ENCODE results near the gene RICTOR. TPM values are rescaled to one million over a fixed set of nuclear protein-coding genes. Genes with fewer than 3 reads are reported as not detected.
A peak's percentile ranks its signal among the peaks of the same experiment; 100 is the strongest.

The RICTOR gene
- total RNA-seq (10 to 100 TPM; 57.1 to 69.5 TPM), polyA plus RNA-seq (1 to 10 TPM; 3.9 to 6.3 TPM)
- long read RNA-seq, donor 1, partial matches to known transcripts: 14 of 27 reads
- long read RNA-seq, donor 1, other reads (novel, unspliced or antisense): 7 of 27 reads
- long read RNA-seq, donor 2, partial matches to known transcripts: 6 of 32 reads
- long read RNA-seq, donor 2, other reads (novel, unspliced or antisense): 26 of 32 reads

GRCh38 chr5:39074017-39074814 lies at the start of gene RICTOR:
Gene RICTOR, minus strand, starts transcription at chr5:39074399. Its CDS starts 22 bp downstream, at chr5:39074377.
- Histone ChIP-seq H3K9me3 (ENCODE audit: control insufficient read depth, low read length) (no peaks in the 10 kb centered on the region), H3K4me1 (ENCODE audit: control insufficient read depth in 1 of 2, insufficient read depth in 2 of 2, low read length in 2 of 2) (no peaks in the 10 kb centered on the region), H3K4me3 (ENCODE audit: low read length in 2 of 2) (peak within 1 kb of the TSS; percentile 88 to 89), H3K36me3 (ENCODE audit: control insufficient read depth in 1 of 2, insufficient read depth in 2 of 2, low read length in 1 of 2) (no peaks in the 10 kb centered on the region), H3K27me3 (ENCODE audit: control insufficient read depth in 1 of 2, insufficient read depth in 2 of 2, low read length in 1 of 2) (no peaks in the 10 kb centered on the region), H3K27ac (ENCODE audit: low read depth in 1 of 2, low read length in 2 of 2) (peak within 1 kb of the TSS; percentile 62 to 98)
- intact Hi-C loops (cut with DNase I): loop anchor here (5.0 kb wide), 2 partner anchors 57 to 227 kb away; partner anchors contain the start of gene OSMR (in 1 of the 2)
- WGBS, 2 donors: 0 to 1% methylated on average over 62 to 94 of the region's 94 CpGs
- peak; percentile 95 to 98 for DNase-seq
- peak; percentile 97 for ATAC-seq (ENCODE audit: low FRiP score)

GRCh38 chr5:39121922-39122321 lies 47.7 kb upstream of the RICTOR start:
- 80 to 86% methylated on average over 2 of the region's 2 CpGs for WGBS, 2 donors
- Histone ChIP-seq H3K27ac (ENCODE audit: low read depth in 1 of 2, low read length in 2 of 2) (no peak overlapping the region), H3K4me1 (ENCODE audit: control insufficient read depth in 1 of 2, insufficient read depth in 2 of 2, low read length in 2 of 2) (no peaks in the 10 kb centered on the region), H3K27me3 (ENCODE audit: control insufficient read depth in 1 of 2, insufficient read depth in 2 of 2, low read length in 1 of 2) (no peaks in the 10 kb centered on the region), H3K9me3 (ENCODE audit: control insufficient read depth, low read length) (no peaks in the 10 kb centered on the region), H3K36me3 (ENCODE audit: control insufficient read depth in 1 of 2, insufficient read depth in 2 of 2, low read length in 1 of 2) (no peaks in the 10 kb centered on the region), H3K4me3 (ENCODE audit: low read length in 2 of 2) (no peak overlapping the region)
- ATAC-seq (ENCODE audit: low FRiP score) (no peak), DNase-seq (no peak)
- intact Hi-C loops (cut with DNase I): no loop called here

GRCh38 chr5:39121315-39121714 lies 47.1 kb upstream of the RICTOR start:
- no peak for ATAC-seq (ENCODE audit: low FRiP score)

DNA sequence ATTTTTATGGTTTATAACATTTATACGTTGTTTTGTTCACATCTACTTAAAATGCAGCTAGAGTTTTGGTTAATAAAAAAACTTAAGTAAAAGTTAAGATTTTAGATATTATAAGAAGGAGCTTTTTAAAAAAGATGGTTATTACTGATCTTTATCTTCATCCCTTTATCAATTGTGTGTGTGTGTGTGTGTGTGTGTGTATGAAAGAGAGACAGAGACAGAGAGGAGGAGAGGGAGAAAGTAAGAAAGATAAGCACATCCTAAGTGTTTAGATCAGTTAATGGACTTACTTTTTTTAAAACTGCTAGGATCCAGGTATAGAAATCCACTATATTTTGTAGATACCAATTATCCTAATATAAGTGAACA lies 45.8 kb upstream of the RICTOR start:
- DNase-seq (no peak), ATAC-seq (ENCODE audit: low FRiP score) (no peak)
- H3K36me3 ChIP-seq (ENCODE audit: control insufficient read depth in 1 of 2, insufficient read depth in 2 of 2, low read length in 1 of 2): no peaks in the 10 kb centered on the region
- H3K4me1 ChIP-seq (ENCODE audit: control insufficient read depth in 1 of 2, insufficient read depth in 2 of 2, low read length in 2 of 2): no peaks in the 10 kb centered on the region
- 66 to 73% methylated on average over 1 of the region's 1 CpG for WGBS, 2 donors
- no peaks in the 10 kb centered on the region for H3K9me3 ChIP-seq (ENCODE audit: control insufficient read depth, low read length)
- no peak overlapping the region for H3K27ac ChIP-seq (ENCODE audit: low read depth in 1 of 2, low read length in 2 of 2)
- H3K4me3 ChIP-seq (ENCODE audit: low read length in 2 of 2): no peak overlapping the region
- no peaks in the 10 kb centered on the region for H3K27me3 ChIP-seq (ENCODE audit: control insufficient read depth in 1 of 2, insufficient read depth in 2 of 2, low read length in 1 of 2)
- intact Hi-C loops (cut with DNase I): no loop called here

More at GRCh38 chr5:39121315-39121714, 47.1 kb upstream of the RICTOR start:
- Histone ChIP-seq H3K4me3 (ENCODE audit: low read length in 2 of 2) (no peak overlapping the region), H3K27ac (ENCODE audit: low read depth in 1 of 2, low read length in 2 of 2) (no peak overlapping the region), H3K27me3 (ENCODE audit: control insufficient read depth in 1 of 2, insufficient read depth in 2 of 2, low read length in 1 of 2) (no peaks in the 10 kb centered on the region), H3K36me3 (ENCODE audit: control insufficient read depth in 1 of 2, insufficient read depth in 2 of 2, low read length in 1 of 2) (no peaks in the 10 kb centered on the region), H3K9me3 (ENCODE audit: control insufficient read depth, low read length) (no peaks in the 10 kb centered on the region), H3K4me1 (ENCODE audit: control insufficient read depth in 1 of 2, insufficient read depth in 2 of 2, low read length in 2 of 2) (no peaks in the 10 kb centered on the region)
- intact Hi-C loops (cut with DNase I): no loop called here
- DNase-seq: no peak
- WGBS, 2 donors: 80 to 93% methylated on average over 1 of the region's 1 CpG

DNA sequence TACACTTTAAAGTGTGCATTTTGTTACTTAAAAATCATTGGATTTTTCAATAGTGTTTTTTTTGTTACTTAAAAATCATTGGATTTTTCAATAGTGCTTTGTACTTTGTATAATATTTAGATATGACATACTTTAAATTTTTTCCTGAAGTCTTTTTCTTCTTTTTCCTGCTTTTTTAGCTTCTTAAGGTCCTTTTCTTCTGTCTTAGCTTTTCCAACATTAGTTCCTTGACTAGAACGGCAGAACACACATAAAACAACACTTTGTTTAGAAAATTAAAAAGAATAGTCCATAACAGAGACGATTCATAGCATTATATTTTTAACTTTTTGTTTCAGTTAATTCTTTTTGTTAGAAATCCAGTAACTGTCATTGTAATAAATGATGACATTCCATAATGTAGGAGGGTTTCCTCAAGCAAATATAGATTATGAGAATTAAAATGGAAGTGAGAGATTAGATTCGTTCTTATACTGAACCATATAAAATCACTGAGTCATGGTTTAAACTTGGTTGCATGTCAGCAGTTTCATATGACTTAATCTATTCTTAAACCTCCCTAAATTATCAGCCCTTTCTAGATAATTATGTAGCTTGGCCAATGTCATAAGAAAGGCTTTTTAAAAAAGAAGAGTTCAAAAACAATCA lies 45.3 kb upstream of the RICTOR start:
- DNase-seq: no peak
- no peaks in the 10 kb centered on the region for H3K9me3 ChIP-seq (ENCODE audit: control insufficient read depth, low read length)
- intact Hi-C loops (cut with DNase I): no loop called here
- H3K27ac ChIP-seq (ENCODE audit: low read depth in 1 of 2, low read length in 2 of 2): no peak overlapping the region
- H3K4me3 ChIP-seq (ENCODE audit: low read length in 2 of 2): no peak overlapping the region
- H3K36me3 ChIP-seq (ENCODE audit: control insufficient read depth in 1 of 2, insufficient read depth in 2 of 2, low read length in 1 of 2): no peaks in the 10 kb centered on the region
- no peaks in the 10 kb centered on the region for H3K27me3 ChIP-seq (ENCODE audit: control insufficient read depth in 1 of 2, insufficient read depth in 2 of 2, low read length in 1 of 2)
- no peaks in the 10 kb centered on the region for H3K4me1 ChIP-seq (ENCODE audit: control insufficient read depth in 1 of 2, insufficient read depth in 2 of 2, low read length in 2 of 2)
- no peak for ATAC-seq (ENCODE audit: low FRiP score)
- 10 to 26% methylated on average over 3 of the region's 3 CpGs for WGBS, 2 donors

- Histone ChIP-seq H3K27ac (ENCODE audit: low read depth in 1 of 2, low read length in 2 of 2) (no peak overlapping the region), H3K4me3 (ENCODE audit: low read length in 2 of 2) (no peak overlapping the region), H3K36me3 (ENCODE audit: control insufficient read depth in 1 of 2, insufficient read depth in 2 of 2, low read length in 1 of 2) (no peaks in the 10 kb centered on the region), H3K27me3 (ENCODE audit: control insufficient read depth in 1 of 2, insufficient read depth in 2 of 2, low read length in 1 of 2) (no peaks in the 10 kb centered on the region), H3K4me1 (ENCODE audit: control insufficient read depth in 1 of 2, insufficient read depth in 2 of 2, low read length in 2 of 2) (no peaks in the 10 kb centered on the region), H3K9me3 (ENCODE audit: control insufficient read depth, low read length) (no peaks in the 10 kb centered on the region)
- 79 to 82% methylated on average over 2 of the region's 2 CpGs for WGBS, 2 donors
- no peak for DNase-seq
- intact Hi-C loops (cut with DNase I): no loop called here
- no peak for ATAC-seq (ENCODE audit: low FRiP score)
These were observed 44.4 kb upstream of the RICTOR start for GRCh38 chr5:39118638-39119037.

GRCh38 chr5:39117401-39117800 lies 43.2 kb upstream of the RICTOR start:
- Histone ChIP-seq H3K4me3 (ENCODE audit: low read length in 2 of 2) (no peak overlapping the region), H3K27me3 (ENCODE audit: control insufficient read depth in 1 of 2, insufficient read depth in 2 of 2, low read length in 1 of 2) (no peaks in the 10 kb centered on the region), H3K36me3 (ENCODE audit: control insufficient read depth in 1 of 2, insufficient read depth in 2 of 2, low read length in 1 of 2) (no peaks in the 10 kb centered on the region), H3K9me3 (ENCODE audit: control insufficient read depth, low read length) (no peaks in the 10 kb centered on the region), H3K4me1 (ENCODE audit: control insufficient read depth in 1 of 2, insufficient read depth in 2 of 2, low read length in 2 of 2) (no peaks in the 10 kb centered on the region), H3K27ac (ENCODE audit: low read depth in 1 of 2, low read length in 2 of 2) (no peak overlapping the region)
- ATAC-seq (ENCODE audit: low FRiP score) (no peak), DNase-seq (no peak)
- WGBS, 2 donors: 72 to 77% methylated on average over 2 of the region's 2 CpGs
- intact Hi-C loops (cut with DNase I): no loop called here

DNA sequence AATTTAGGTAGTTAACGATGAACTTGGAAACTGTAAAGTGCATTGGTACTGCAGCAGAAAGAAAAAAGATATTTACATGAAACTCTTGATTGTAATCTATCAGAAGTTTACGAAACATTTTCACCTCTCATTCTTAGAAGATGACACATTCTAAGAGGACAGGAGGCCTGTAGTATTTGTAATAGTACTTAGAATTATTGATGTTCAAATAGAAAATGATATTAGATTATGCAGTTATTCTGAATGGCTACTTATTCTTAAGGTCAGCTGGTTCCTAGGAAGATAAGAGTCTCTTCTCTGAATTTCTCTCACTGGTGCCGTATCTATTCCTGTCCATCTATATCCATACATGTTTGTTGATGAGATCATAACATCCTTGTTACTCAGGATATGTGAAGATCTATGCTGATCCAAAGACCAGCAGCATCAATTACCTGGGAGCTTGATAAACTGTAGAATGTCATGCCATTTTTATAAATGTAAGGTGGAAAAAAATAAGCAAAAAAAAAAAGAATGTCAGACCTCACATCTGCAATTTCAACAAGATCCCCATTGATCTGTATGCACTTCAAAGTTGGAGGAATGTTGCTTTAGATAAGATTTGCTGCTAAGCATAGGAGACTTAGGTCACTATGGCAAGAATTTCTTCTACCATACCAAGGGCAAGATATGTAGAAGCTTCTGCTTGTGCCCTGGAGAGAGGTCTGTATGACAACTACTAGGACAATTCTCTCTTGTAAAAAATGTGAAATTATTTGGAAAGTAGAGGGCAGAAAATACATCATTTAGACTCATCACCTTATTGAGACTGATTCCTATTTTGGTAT lies 42.4 kb upstream of the RICTOR start:
- no peaks in the 10 kb centered on the region for H3K4me1 ChIP-seq (ENCODE audit: control insufficient read depth in 1 of 2, insufficient read depth in 2 of 2, low read length in 2 of 2)
- ATAC-seq (ENCODE audit: low FRiP score): no peak
- intact Hi-C loops (cut with DNase I): no loop called here

More for the DNA sequence above, 42.4 kb upstream of the RICTOR start:
- Histone ChIP-seq H3K27me3 (ENCODE audit: control insufficient read depth in 1 of 2, insufficient read depth in 2 of 2, low read length in 1 of 2) (no peaks in the 10 kb centered on the region), H3K4me3 (ENCODE audit: low read length in 2 of 2) (no peak overlapping the region), H3K36me3 (ENCODE audit: control insufficient read depth in 1 of 2, insufficient read depth in 2 of 2, low read length in 1 of 2) (no peaks in the 10 kb centered on the region), H3K27ac (ENCODE audit: low read depth in 1 of 2, low read length in 2 of 2) (no peak overlapping the region), H3K9me3 (ENCODE audit: control insufficient read depth, low read length) (no peaks in the 10 kb centered on the region)
- 89 to 93% methylated on average over 3 of the region's 3 CpGs for WGBS, 2 donors
- no peak for DNase-seq

Data from aorta (tissue), 5 donors.